BJ (cell line): ENCODE measurements around the gene OTOP2. TPM values are rescaled to one million over a fixed set of nuclear protein-coding genes. Genes with fewer than 3 reads are reported as not detected.

Experiments used
- CTCF ChIA-PET: fragments of 350-600 bp; formaldehyde crosslinking; extraction: SDS; loops from one replicate; lab custom pipeline; 2021; ENCODE audit warnings: antibody characterized with exemption, inconsistent platforms; lab: Yijun Ruan, JAX
- POLR2A ChIA-PET: fragments of 300-600 bp; sonication (Branson Sonifier 250); formaldehyde crosslinking; extraction: SDS; loops from one replicate; lab custom pipeline; 2021; ENCODE audit warnings: antibody characterized with exemption; lab: Charles Lee
- DNase-seq: peaks from one replicate; pipeline ENCODE4 v3.0.0-alpha.2; 2011; ENCODE audit warnings: low read depth
- H3K27me3 ChIP-seq: 2 replicates; pipeline ENCODE4 v1.6.0; 2011; ENCODE audit warnings: low read length; ENCODE audit not compliant: control insufficient read depth, insufficient read depth
- H3K36me3 ChIP-seq: 2 replicates; pipeline ENCODE4 v1.5.1; 2011; ENCODE audit warnings: low read length; ENCODE audit not compliant: control insufficient read depth, insufficient read depth
- H3K4me3 ChIP-seq: 2 replicates; pipeline ENCODE4 v1.5.1; 2011; ENCODE audit warnings: low read depth, mild to moderate bottlenecking, control low read depth, low read length
- polyA plus RNA-seq: library from polyadenylated mRNA; depleted of rRNA; stranded (reverse); fragments of >200 nt; gene quantifications from 2 replicates; pipeline ENCODE4 v1.2.3, GENCODE V29; 2011
- TF ChIP-seq, protein P1 (sequence below): IDR thresholded peaks from 2 replicates; pipeline ENCODE4 v1.5.1; 2011; ENCODE audit warnings: low read depth, mild to moderate bottlenecking, control low read depth, inconsistent platforms, low read length, moderate library complexity; ENCODE audit not compliant: insufficient read depth

The OTOP2 gene
- polyA plus RNA-seq, 1 experiment, result not detected

GRCh38 chr17:74920306-74920620, 3.8 kb upstream of the OTOP2 start:
- POLR2A ChIA-PET, result no interaction called here
- TF ChIP-seq, protein P1, sequence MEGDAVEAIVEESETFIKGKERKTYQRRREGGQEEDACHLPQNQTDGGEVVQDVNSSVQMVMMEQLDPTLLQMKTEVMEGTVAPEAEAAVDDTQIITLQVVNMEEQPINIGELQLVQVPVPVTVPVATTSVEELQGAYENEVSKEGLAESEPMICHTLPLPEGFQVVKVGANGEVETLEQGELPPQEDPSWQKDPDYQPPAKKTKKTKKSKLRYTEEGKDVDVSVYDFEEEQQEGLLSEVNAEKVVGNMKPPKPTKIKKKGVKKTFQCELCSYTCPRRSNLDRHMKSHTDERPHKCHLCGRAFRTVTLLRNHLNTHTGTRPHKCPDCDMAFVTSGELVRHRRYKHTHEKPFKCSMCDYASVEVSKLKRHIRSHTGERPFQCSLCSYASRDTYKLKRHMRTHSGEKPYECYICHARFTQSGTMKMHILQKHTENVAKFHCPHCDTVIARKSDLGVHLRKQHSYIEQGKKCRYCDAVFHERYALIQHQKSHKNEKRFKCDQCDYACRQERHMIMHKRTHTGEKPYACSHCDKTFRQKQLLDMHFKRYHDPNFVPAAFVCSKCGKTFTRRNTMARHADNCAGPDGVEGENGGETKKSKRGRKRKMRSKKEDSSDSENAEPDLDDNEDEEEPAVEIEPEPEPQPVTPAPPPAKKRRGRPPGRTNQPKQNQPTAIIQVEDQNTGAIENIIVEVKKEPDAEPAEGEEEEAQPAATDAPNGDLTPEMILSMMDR, result no peak
- no peaks in the 10 kb centered on the region for H3K36me3 ChIP-seq
- CTCF ChIA-PET, result interaction anchor here (1.4 to 7.5 kb wide), 3 partner anchors 13 to 41 kb away, joined by 4 to 48 read pairs (median 11); no protein-coding TSS in a partner anchor
- no peak for DNase-seq
- H3K4me3 ChIP-seq, result no peak overlapping the region
- peaks cover 31% of the 10 kb centered on the region for H3K27me3 ChIP-seq

DNA sequence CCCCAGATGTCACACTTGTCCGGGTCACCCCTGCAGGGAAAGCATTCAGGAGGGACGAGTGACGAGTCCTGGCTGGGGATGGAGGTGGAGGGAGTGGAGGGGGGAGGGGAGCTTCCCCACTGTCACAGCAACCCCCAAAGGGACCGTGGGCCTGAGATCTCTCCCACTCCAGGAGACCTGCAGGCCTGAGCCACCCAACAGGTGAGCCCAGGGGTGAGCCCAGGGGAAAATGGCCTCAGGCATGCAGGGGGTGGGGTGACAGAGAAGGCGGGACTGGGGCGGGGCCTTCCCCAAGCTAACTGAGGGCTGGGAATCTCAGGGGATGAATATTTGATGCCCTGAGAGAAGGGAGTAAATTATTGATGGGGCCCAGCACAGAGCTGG, 3.4 kb upstream of the OTOP2 start:
- H3K4me3 ChIP-seq, result no peak overlapping the region
- TF ChIP-seq, protein P1, result no peak
- H3K27me3 ChIP-seq, result peaks cover 33% of the 10 kb centered on the region
- DNase-seq, result no peak
- POLR2A ChIA-PET, result no interaction called here
- no peaks in the 10 kb centered on the region for H3K36me3 ChIP-seq
- CTCF ChIA-PET, result interaction anchor here (1.4 to 7.5 kb wide), 3 partner anchors 13 to 41 kb away, joined by 4 to 48 read pairs (median 11); no protein-coding TSS in a partner anchor

DNA sequence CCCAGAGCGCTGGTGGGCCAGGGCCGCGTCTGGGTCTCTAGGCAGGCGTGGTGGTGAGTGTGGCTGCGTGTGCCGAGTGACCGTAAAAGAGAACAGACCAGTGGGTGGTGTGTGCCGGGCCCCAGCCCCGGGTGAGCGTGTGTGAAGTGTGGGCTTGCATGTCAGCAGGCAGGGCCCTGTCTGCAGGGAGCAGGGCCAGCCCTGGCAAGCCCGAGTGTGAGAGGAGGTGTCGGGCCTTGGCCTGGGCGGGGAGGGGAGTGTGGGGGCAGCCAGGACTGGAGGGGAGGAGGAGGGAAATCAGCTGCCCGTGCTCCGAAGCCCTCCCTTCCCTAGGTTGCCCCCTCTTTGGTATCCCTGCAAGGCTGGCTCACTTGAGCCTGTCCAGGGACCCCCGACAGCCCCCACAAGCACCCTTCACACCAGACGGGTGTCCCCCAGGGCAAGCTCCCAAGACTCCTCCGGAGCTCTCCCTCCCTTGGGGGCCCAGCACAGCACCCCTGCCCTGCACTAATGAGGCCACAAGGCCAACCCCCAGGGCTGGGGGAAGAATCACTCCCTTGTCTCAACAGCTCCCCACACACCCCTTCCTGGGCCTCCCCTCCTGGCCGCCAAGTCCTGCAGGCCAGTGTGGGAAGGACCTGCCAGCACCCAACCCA, 2.9 kb upstream of the OTOP2 start:
- H3K27me3 ChIP-seq, result peaks cover 37% of the 10 kb centered on the region
- H3K4me3 ChIP-seq, result no peak overlapping the region
- no peak for DNase-seq
- ChIA-PET CTCF (interaction anchor here (7.5 kb wide), 1 partner anchor 36 kb away, joined by 48 read pairs; no protein-coding TSS in a partner anchor), POLR2A (no interaction called here)
- TF ChIP-seq, protein P1, result no peak
- H3K36me3 ChIP-seq, result no peaks in the 10 kb centered on the region

DNA sequence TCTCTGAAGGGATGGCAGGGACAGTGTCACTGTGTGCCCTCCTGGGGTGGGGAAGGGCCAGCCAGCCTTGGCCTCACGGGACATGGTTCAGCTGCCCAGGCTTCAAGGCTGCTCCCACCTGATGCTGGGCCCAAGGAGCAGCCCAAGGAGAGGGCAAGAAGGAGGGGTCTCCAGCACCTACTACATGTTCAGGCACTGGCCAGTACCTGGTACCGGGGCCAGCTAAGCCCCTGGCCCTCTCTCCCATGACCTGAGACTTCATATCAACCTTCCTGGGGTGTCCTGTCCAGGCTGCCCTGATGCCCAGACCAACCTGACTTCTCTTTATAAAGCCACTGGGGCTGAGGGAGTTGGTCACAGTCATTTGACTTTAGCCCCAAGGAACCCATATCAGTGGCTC, 2.3 kb upstream of the OTOP2 start:
- CTCF ChIA-PET, result interaction anchor here (7.5 kb wide), 1 partner anchor 35 kb away, joined by 48 read pairs; no protein-coding TSS in a partner anchor
- POLR2A ChIA-PET, result no interaction called here

DNA sequence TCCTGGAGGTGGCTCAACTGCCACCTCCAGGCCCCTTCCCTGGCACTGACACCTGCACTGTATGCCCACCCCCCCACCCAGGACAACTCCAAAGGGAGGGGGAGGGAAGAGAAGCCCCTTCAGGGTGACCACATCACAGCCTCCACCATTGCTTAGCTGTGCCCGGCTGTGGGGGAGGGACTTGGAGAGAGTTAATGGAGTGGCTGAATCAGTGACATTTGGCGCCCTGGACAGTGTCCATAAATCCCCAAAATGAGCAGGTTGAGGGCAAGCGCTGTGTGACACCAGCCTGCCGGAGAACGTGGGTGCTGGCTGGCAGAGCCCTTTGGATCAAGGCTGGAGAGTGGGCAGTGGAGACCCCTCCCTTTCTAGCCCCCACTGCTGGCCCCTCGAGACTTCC, 1.9 kb upstream of the OTOP2 start:
- ChIA-PET CTCF (interaction anchor here (7.5 kb wide), 1 partner anchor 35 kb away, joined by 48 read pairs; no protein-coding TSS in a partner anchor), POLR2A (no interaction called here)
- Histone ChIP-seq H3K4me3 (no peak overlapping the region), H3K36me3 (no peaks in the 10 kb centered on the region), H3K27me3 (peaks cover 37% of the 10 kb centered on the region)
- TF ChIP-seq, protein P1, result no peak
- no peak for DNase-seq

More for the DNA sequence above, 2.3 kb upstream of the OTOP2 start:
- TF ChIP-seq, protein P1, result no peak
- Histone ChIP-seq H3K36me3 (no peaks in the 10 kb centered on the region), H3K4me3 (no peak overlapping the region), H3K27me3 (peaks cover 37% of the 10 kb centered on the region)
- no peak for DNase-seq
